GM12878 (cell line): ENCODE data around the gene NCKAP5. TPM values are rescaled to one million over a fixed set of nuclear protein-coding genes. Genes with fewer than 3 reads are reported as not detected.

Experiments
- ATF7 ChIP-seq: fragments of 450-650 bp; IDR thresholded peaks from 2 replicates; pipeline ENCODE4 v1.6.1; 2016; ENCODE audit warnings: low read depth, mild to moderate bottlenecking
- BCL11A ChIP-seq: IDR thresholded peaks from 2 replicates; pipeline ENCODE4 v1.6.1; 2011; ENCODE audit warnings: low read depth, low read length
- BMI1 ChIP-seq: fragments of 450-650 bp; IDR thresholded peaks from 2 replicates; pipeline ENCODE4 v1.6.1; 2016; ENCODE audit warnings: mild to moderate bottlenecking, moderate library complexity, borderline replicate concordance
- CHD2 ChIP-seq: IDR thresholded peaks from 2 replicates; pipeline ENCODE4 v1.6.1; 2011; ENCODE audit warnings: low read depth, low read length, improper control_type of control experiment, borderline replicate concordance
- CREB1 ChIP-seq: IDR thresholded peaks from 2 replicates; pipeline ENCODE4 v1.6.1; 2012; ENCODE audit warnings: low read depth, mild to moderate bottlenecking, inconsistent platforms
- E2F4 ChIP-seq: IDR thresholded peaks from 2 replicates; pipeline ENCODE4 v1.6.1; 2012; ENCODE audit warnings: low read depth, low read length, improper control_type of control experiment
- ELK1 ChIP-seq: IDR thresholded peaks from 2 replicates; pipeline ENCODE4 v1.6.1; 2012; ENCODE audit warnings: low read depth, low read length, improper control_type of control experiment
- ESRRA ChIP-seq: IDR thresholded peaks from 2 replicates; pipeline ENCODE4 v1.6.1; 2012; ENCODE audit warnings: mild to moderate bottlenecking, low read length, improper control_type of control experiment
- GABPA ChIP-seq: IDR thresholded peaks from 2 replicates; pipeline ENCODE4 v1.6.1; 2014; ENCODE audit warnings: antibody characterized with exemption, low read depth, mild to moderate bottlenecking, inconsistent platforms
- GATAD2B ChIP-seq: fragments of 450-650 bp; conservative IDR thresholded peaks from 2 replicates; pipeline ENCODE4 v1.6.1; 2017; ENCODE audit warnings: low read depth, mild to moderate bottlenecking, moderate library complexity
- IKZF2 ChIP-seq, 2 experiments: fragments of 450-650 bp; IDR thresholded peaks; 2 replicates each; pipeline ENCODE4 v1.6.1; 2017; ENCODE audit warnings: mild to moderate bottlenecking in 2 of 2, moderate library complexity in 2 of 2
- IRF3 ChIP-seq: fragments of 450-650 bp; IDR thresholded peaks from 2 replicates; pipeline ENCODE4 v1.6.1; 2014; ENCODE audit warnings: mild to moderate bottlenecking
- KAT2A ChIP-seq: conservative IDR thresholded peaks from 2 replicates; pipeline ENCODE4 v1.6.1; 2011; ENCODE audit warnings: low read depth, low read length; ENCODE audit not compliant: control insufficient read depth
- LARP7 ChIP-seq: fragments of 450-650 bp; IDR thresholded peaks from 2 replicates; pipeline ENCODE4 v1.6.1; 2017; ENCODE audit warnings: mild to moderate bottlenecking
- MAX ChIP-seq: IDR thresholded peaks from 2 replicates; pipeline ENCODE4 v1.6.1; 2012; ENCODE audit warnings: low read depth, low read length, improper control_type of control experiment
- MEF2B ChIP-seq: fragments of 450-650 bp; IDR thresholded peaks from 2 replicates; pipeline ENCODE4 v1.6.1; 2018; ENCODE audit warnings: mild to moderate bottlenecking, moderate library complexity; ENCODE audit not compliant: partially characterized antibody, poor library complexity, severe bottlenecking
- MXI1 ChIP-seq: fragments of 150-350 bp; IDR thresholded peaks from 2 replicates; pipeline ENCODE4 v1.6.1; 2011; ENCODE audit warnings: low read depth, mild to moderate bottlenecking, inconsistent platforms, low read length, improper control_type of control experiment
- MYC ChIP-seq: IDR thresholded peaks from 2 replicates; pipeline ENCODE4 v1.6.1; 2011; ENCODE audit warnings: mild to moderate bottlenecking, low read length, moderate library complexity, inconsistent platforms; ENCODE audit not compliant: insufficient read depth, insufficient replicate concordance, insufficient read length, severe bottlenecking
- POLR2AphosphoS2 ChIP-seq: IDR thresholded peaks from 2 replicates; pipeline ENCODE4 v1.6.1; 2011; ENCODE audit warnings: low read depth, mild to moderate bottlenecking, low read length, improper control_type of control experiment, moderate library complexity
- POLR2AphosphoS5 ChIP-seq: IDR thresholded peaks from 2 replicates; pipeline ENCODE4 v1.6.1; 2011; ENCODE audit warnings: mild to moderate bottlenecking, low read length, inconsistent platforms
- RAD51 ChIP-seq: fragments of 450-650 bp; IDR thresholded peaks from 2 replicates; pipeline ENCODE4 v1.6.1; 2016; ENCODE audit warnings: moderate library complexity, mild to moderate bottlenecking, inconsistent platforms
- RBBP5 ChIP-seq: fragments of 200-600 bp; sonication (generic); conservative IDR thresholded peaks from 2 replicates; pipeline ENCODE4 v1.6.1; 2016
- RCOR1 ChIP-seq: conservative IDR thresholded peaks from 2 replicates; pipeline ENCODE4 v1.6.1; 2012; ENCODE audit warnings: low read depth, low read length, improper control_type of control experiment
- RELA ChIP-seq: fragments of 450-650 bp; IDR thresholded peaks from 2 replicates; pipeline ENCODE4 v1.8.0; 2014; ENCODE audit warnings: borderline replicate concordance; ENCODE audit not compliant: partially characterized antibody
- SKIL ChIP-seq: fragments of 450-650 bp; IDR thresholded peaks from 2 replicates; pipeline ENCODE4 v1.6.1; 2017; ENCODE audit warnings: mild to moderate bottlenecking, low read depth, inconsistent platforms; ENCODE audit not compliant: poor library complexity, severe bottlenecking
- SREBF2 ChIP-seq: IDR thresholded peaks from 2 replicates; pipeline ENCODE4 v1.6.1; 2012; ENCODE audit warnings: mild to moderate bottlenecking, low read length
- SRF ChIP-seq, 2 experiments: IDR thresholded peaks; 2 replicates each; pipeline ENCODE4 v1.6.1; 2011; ENCODE audit warnings: low read depth in 2 of 2, low read length in 2 of 2, mild to moderate bottlenecking in 1 of 2, moderate library complexity in 1 of 2
- ZSCAN29 ChIP-seq: fragments of 450-650 bp; IDR thresholded peaks from 2 replicates; pipeline ENCODE4 v1.6.1; 2017; ENCODE audit warnings: mild to moderate bottlenecking, moderate library complexity
- polyA plus RNA-seq, 11 experiments: library from polyadenylated mRNA; depleted of rRNA in 4 of 11; unstranded in 6 of 11; stranded (reverse) in 5 of 11; fragments of >200 nt; fragmentation: Nextera tagmentation in 4 of 11; fragmentation: Illumina TruSeq in 1 of 11; extraction: Ambion mirVana in 4 of 11; extraction: Trizol in 1 of 11; gene quantifications; 1 replicate in 1 of 11; 2 replicates in 10 of 11; pipeline versions ENCODE4 v1.2.1 to v1.2.3, GENCODE V29; 2011 to 2016; ENCODE audit warnings: inconsistent platforms in 2 of 11, missing spikeins in 2 of 11, low read depth in 1 of 11
- total RNA-seq, 4 experiments: library from RNA; depleted of rRNA in 3 of 4; stranded (reverse); fragments of >200 nt in 3 of 4; fragmentation: Illumina TruSeq in 1 of 4; extraction: Trizol in 1 of 4; gene quantifications; 2 replicates each; pipeline versions ENCODE4 v1.2.1 to v1.2.3, GENCODE V29; 2013 to 2021

The NCKAP5 gene
- total and polyA plus RNA-seq, 10 of the 15 experiments (the other 5 are each of a cell fraction or from before 2014, with no cell fraction given) = 0.06 to 0.44 (median 0.16) TPM

- no peak for TF ChIP-seq RCOR1
- no peak for TF ChIP-seq MEF2B
- TF ChIP-seq RBBP5 = no peak
- TF ChIP-seq ATF7 = peak; percentile 14; the same call in 1 of the 2 replicates
- no peak for TF ChIP-seq LARP7
- no peak for TF ChIP-seq MAX
- TF ChIP-seq KAT2A = no peak
- no peak for TF ChIP-seq BMI1
- TF ChIP-seq SREBF2 = no peak
- TF ChIP-seq GABPA = no peak
- no peak for TF ChIP-seq IRF3
- TF ChIP-seq ESRRA = no peak
- no peak for TF ChIP-seq RAD51
- no peak for TF ChIP-seq POLR2AphosphoS2
- TF ChIP-seq ZSCAN29 = no peak
- TF ChIP-seq CREB1 = no peak
- TF ChIP-seq BCL11A = no peak
- TF ChIP-seq IKZF2 (IDR thresholded peaks at IDR 0.05) = peak in 1 of 2 experiments; percentile 12; a peak in 1 of 4 replicates
- no peak for TF ChIP-seq POLR2AphosphoS5
- no peak for TF ChIP-seq MXI1
- TF ChIP-seq ELK1 = no peak
- no peak for TF ChIP-seq RELA
- no peak for TF ChIP-seq SRF (IDR thresholded peaks at IDR 0.05; ENCODE audit: low read depth in 2 of 2, low read length in 2 of 2)
- no peak for TF ChIP-seq E2F4
- no peak for TF ChIP-seq SKIL
- no peak for TF ChIP-seq GATAD2B
- no peak for TF ChIP-seq CHD2
- no peak for TF ChIP-seq MYC
These were observed 433.1 kb downstream of the NCKAP5 start (continued) for GRCh38 chr2:133135035-133135654.
